HL-60 (cell line): ENCODE results near the gene GPR108.

Source experiments
- GABPA ChIP-seq: IDR thresholded peaks from 2 replicates; pipeline ENCODE4 v1.6.1; 2012; ENCODE audit warnings: low read depth
- POLR2AphosphoS5 ChIP-seq: IDR thresholded peaks from 2 replicates; pipeline ENCODE4 v1.6.1; 2012; ENCODE audit warnings: low read depth
- TF ChIP-seq, protein P1 (sequence below): IDR thresholded peaks from one replicate; pipeline ENCODE4 v1.5.1; 2011; ENCODE audit warnings: low read length, control low read depth, inconsistent platforms; ENCODE audit not compliant: insufficient read depth

DNA sequence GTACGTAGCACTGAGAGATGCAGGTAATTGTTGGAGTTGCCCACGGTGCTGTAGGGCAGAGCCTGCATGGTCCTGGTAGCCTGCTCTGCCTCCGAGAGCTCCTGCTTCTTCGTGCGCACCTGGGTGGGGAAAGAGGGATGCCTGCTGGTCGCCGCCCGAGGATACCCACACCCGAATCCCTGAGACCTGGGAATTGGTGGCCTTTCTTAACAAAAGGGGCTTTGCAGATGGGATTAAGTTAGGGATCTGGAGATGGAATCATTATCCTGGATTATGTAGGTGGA, 26.4 kb downstream of the GPR108 start:
- TF ChIP-seq, protein P1, sequence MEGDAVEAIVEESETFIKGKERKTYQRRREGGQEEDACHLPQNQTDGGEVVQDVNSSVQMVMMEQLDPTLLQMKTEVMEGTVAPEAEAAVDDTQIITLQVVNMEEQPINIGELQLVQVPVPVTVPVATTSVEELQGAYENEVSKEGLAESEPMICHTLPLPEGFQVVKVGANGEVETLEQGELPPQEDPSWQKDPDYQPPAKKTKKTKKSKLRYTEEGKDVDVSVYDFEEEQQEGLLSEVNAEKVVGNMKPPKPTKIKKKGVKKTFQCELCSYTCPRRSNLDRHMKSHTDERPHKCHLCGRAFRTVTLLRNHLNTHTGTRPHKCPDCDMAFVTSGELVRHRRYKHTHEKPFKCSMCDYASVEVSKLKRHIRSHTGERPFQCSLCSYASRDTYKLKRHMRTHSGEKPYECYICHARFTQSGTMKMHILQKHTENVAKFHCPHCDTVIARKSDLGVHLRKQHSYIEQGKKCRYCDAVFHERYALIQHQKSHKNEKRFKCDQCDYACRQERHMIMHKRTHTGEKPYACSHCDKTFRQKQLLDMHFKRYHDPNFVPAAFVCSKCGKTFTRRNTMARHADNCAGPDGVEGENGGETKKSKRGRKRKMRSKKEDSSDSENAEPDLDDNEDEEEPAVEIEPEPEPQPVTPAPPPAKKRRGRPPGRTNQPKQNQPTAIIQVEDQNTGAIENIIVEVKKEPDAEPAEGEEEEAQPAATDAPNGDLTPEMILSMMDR = no peak
- TF ChIP-seq POLR2AphosphoS5 = no peak
- TF ChIP-seq GABPA = no peak
